ENCODE measurements around the gene PRKCE. TPM values are rescaled to one million over a fixed set of nuclear protein-coding genes. Genes with fewer than 3 reads are reported as not detected.
"Not testable (repeated sequence)": the region's sequence is repeated elsewhere in the genome, so short reads cannot be mapped to it uniquely, and the experiment has no call there.

The PRKCE gene
- total RNA-seq, 2 donors from 2014 or later, result 7.3 to 20.8 TPM

DNA sequence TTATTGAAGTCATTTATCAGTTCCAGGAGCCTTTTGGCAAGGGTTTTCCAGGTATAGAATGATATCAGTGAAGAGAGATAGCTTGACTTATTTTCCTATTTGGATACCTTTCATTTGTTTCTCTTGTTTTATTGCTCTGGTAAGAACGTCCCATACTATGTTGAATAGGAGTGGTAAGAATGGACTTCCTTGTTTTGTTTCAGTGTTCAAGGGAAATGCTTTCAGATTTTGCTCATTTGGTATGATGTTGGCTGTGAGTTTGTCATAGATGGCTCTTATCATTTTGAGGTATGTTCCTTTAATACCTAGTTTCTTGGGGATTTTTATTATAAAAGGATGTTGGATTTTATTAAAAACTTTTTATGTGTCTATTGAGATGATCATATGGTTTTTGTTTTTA lies 558.6 kb downstream of the PRKCE start:
- Histone ChIP-seq H3K27me3 (no peaks in the 10 kb centered on the region), H3K9me3 (no peaks in the 10 kb centered on the region), H3K4me3 (no peak overlapping the region), H3K4me1 (no peaks in the 10 kb centered on the region), H3K36me3 (replicated peaks in 1 of 2; ENCODE audit: insufficient read depth in 1 of 2, low read depth in 2 of 2) (no peaks in the 10 kb centered on the region), H3K27ac (no peak overlapping the region)
- no peak for DNase-seq
- intact Hi-C loops (cut with DNase I), result loop anchor here (2.0 kb wide), 1 partner anchor 45 kb away; no protein-coding TSS in a partner anchor
- WGBS, 2 donors, result 50 to 66% methylated on average over 1 of the region's 1 CpG
- no peak for TF ChIP-seq POLR2A (IDR thresholded peaks at IDR 0.05)
- TF ChIP-seq, protein P1, sequence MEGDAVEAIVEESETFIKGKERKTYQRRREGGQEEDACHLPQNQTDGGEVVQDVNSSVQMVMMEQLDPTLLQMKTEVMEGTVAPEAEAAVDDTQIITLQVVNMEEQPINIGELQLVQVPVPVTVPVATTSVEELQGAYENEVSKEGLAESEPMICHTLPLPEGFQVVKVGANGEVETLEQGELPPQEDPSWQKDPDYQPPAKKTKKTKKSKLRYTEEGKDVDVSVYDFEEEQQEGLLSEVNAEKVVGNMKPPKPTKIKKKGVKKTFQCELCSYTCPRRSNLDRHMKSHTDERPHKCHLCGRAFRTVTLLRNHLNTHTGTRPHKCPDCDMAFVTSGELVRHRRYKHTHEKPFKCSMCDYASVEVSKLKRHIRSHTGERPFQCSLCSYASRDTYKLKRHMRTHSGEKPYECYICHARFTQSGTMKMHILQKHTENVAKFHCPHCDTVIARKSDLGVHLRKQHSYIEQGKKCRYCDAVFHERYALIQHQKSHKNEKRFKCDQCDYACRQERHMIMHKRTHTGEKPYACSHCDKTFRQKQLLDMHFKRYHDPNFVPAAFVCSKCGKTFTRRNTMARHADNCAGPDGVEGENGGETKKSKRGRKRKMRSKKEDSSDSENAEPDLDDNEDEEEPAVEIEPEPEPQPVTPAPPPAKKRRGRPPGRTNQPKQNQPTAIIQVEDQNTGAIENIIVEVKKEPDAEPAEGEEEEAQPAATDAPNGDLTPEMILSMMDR (IDR thresholded peaks at IDR 0.05), result no peak
- no peak for ATAC-seq

GRCh38 chr2:46211461-46211860 lies 560.0 kb downstream of the PRKCE start:
- Histone ChIP-seq H3K36me3 (replicated peaks in 1 of 2; ENCODE audit: insufficient read depth in 1 of 2, low read depth in 2 of 2) (no peaks in the 10 kb centered on the region), H3K9me3 (no peaks in the 10 kb centered on the region), H3K27ac (no peak overlapping the region), H3K4me1 (no peaks in the 10 kb centered on the region), H3K4me3 (no peak overlapping the region), H3K27me3 (no peaks in the 10 kb centered on the region)
- DNase-seq, result no peak
- WGBS, 2 donors, result 79 to 87% methylated on average over 1 of the region's 1 CpG
- ATAC-seq, result no peak
- TF ChIP-seq, protein P1 (IDR thresholded peaks at IDR 0.05), result no peak
- TF ChIP-seq POLR2A (IDR thresholded peaks at IDR 0.05), result no peak
- intact Hi-C loops (cut with DNase I), result loop anchor here (2.0 kb wide), 1 partner anchor 47 kb away; no protein-coding TSS in a partner anchor

DNA sequence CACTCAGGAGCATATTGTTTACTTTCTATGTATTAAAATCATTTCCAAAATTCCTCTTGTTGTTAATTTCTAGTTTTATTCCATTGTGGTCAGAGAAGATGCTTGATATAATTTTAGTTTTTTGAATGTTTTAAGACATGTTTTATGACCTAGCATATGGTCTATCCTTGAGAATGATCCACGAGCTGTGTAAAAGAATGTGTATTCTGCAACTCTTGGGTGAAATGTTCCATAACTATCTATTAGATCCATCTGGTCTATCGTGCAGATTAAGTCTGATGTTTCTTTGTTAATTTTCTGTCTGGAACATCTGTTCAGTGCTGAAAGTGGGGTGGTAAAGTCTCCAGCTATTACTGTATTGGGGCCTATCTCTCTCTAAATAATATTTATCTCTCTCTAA lies 562.4 kb downstream of the PRKCE start:
- WGBS, 2 donors, result 79 to 80% methylated on average over 2 of the region's 2 CpGs
- no peaks in the 10 kb centered on the region for H3K4me1 ChIP-seq
- ATAC-seq (no peak), DNase-seq (no peak)
- H3K27me3 ChIP-seq, result no peaks in the 10 kb centered on the region
- TF ChIP-seq, protein P1 (IDR thresholded peaks at IDR 0.05), result no peak
- no peak for TF ChIP-seq POLR2A (IDR thresholded peaks at IDR 0.05)
- H3K9me3 ChIP-seq, result no peaks in the 10 kb centered on the region
- intact Hi-C loops (cut with DNase I), result no loop called here
- H3K4me3 ChIP-seq, result no peak overlapping the region
- no peak overlapping the region for H3K27ac ChIP-seq
- H3K36me3 ChIP-seq (replicated peaks in 1 of 2; ENCODE audit: insufficient read depth in 1 of 2, low read depth in 2 of 2), result no peaks in the 10 kb centered on the region

- no peaks in the 10 kb centered on the region for H3K36me3 ChIP-seq (replicated peaks in 1 of 2; ENCODE audit: insufficient read depth in 1 of 2, low read depth in 2 of 2)
- intact Hi-C loops (cut with DNase I), result no loop called here
- H3K27me3 ChIP-seq, result no peaks in the 10 kb centered on the region
- H3K4me3 ChIP-seq, result no peak overlapping the region
- no peak overlapping the region for H3K27ac ChIP-seq
- no peak for TF ChIP-seq POLR2A (IDR thresholded peaks at IDR 0.05)
- DNase-seq (no peak), ATAC-seq (no peak)
- 0% methylated on average over 1 of the region's 1 CpG; no CpG with 5 or more reads in 1 of the 2 donors for WGBS, 2 donors
- no peaks in the 10 kb centered on the region for H3K9me3 ChIP-seq
- H3K4me1 ChIP-seq, result no peaks in the 10 kb centered on the region
These were observed 564.7 kb downstream of the PRKCE start for GRCh38 chr2:46216213-46216612.

GRCh38 chr2:46223514-46223913 lies 572.0 kb downstream of the PRKCE start:
- H3K36me3 ChIP-seq (replicated peaks in 1 of 2; ENCODE audit: insufficient read depth in 1 of 2, low read depth in 2 of 2); H3K4me3 ChIP-seq: not testable (repeated sequence)
- 68 to 89% methylated on average over 1 of the region's 1 CpG for WGBS, 2 donors

GRCh38 chr2:46225150-46225625 lies 573.7 kb downstream of the PRKCE start:
- WGBS, 2 donors, result 87 to 96% methylated on average over 2 of the region's 2 CpGs
- H3K27ac ChIP-seq, result peak overlapping the region in 1 of 4 donors; percentile 15
- intact Hi-C loops (cut with DNase I), result no loop called here

More at GRCh38 chr2:46223514-46223913, 572.0 kb downstream of the PRKCE start:
- H3K27me3 ChIP-seq; H3K9me3 ChIP-seq; DNase-seq; intact Hi-C loops (cut with DNase I); H3K27ac ChIP-seq; ATAC-seq: not testable (repeated sequence)
- peaks cover 15% of the 10 kb centered on the region for H3K4me1 ChIP-seq

More at GRCh38 chr2:46225150-46225625, 573.7 kb downstream of the PRKCE start:
- Histone ChIP-seq H3K27me3 (no peaks in the 10 kb centered on the region), H3K4me3 (no peak overlapping the region), H3K9me3 (no peaks in the 10 kb centered on the region), H3K4me1 (peaks cover 19% of the 10 kb centered on the region), H3K36me3 (replicated peaks in 1 of 2; ENCODE audit: insufficient read depth in 1 of 2, low read depth in 2 of 2) (no peaks in the 10 kb centered on the region)
- DNase-seq (no peak), ATAC-seq (no peak)
- TF ChIP-seq, protein P1 (IDR thresholded peaks at IDR 0.05), result no peak
- no peak for TF ChIP-seq POLR2A (IDR thresholded peaks at IDR 0.05)

Data from body of pancreas (tissue), 4 donors.